Astrocyte of the hippocampus (primary cell): ENCODE data around the gene MTUS2.
"Not testable (repeated sequence)": the region's sequence is repeated elsewhere in the genome, so short reads cannot be mapped to it uniquely, and the experiment has no call there.

Source experiments
- DNase-seq: peaks from one replicate; pipeline ENCODE4 v3.0.0; 2011; ENCODE audit warnings: low read depth, low spot score

The MTUS2 gene

GRCh38 chr13:29161676-29162075 lies 341.5 kb downstream of the MTUS2 start:
- no peak for DNase-seq

- DNase-seq: peak; percentile 1
Measured at GRCh38 chr13:29162638-29163235, 342.6 kb downstream of the MTUS2 start.

- no peak for DNase-seq
Measured at GRCh38 chr13:29164116-29164515, 344.0 kb downstream of the MTUS2 start.

GRCh38 chr13:29165216-29165615 lies 345.1 kb downstream of the MTUS2 start:
- no peak for DNase-seq

GRCh38 chr13:29165840-29166239 lies 345.7 kb downstream of the MTUS2 start:
- DNase-seq: no peak

GRCh38 chr13:29170436-29171082 lies 350.4 kb downstream of the MTUS2 start:
- DNase-seq: no peak

DNA sequence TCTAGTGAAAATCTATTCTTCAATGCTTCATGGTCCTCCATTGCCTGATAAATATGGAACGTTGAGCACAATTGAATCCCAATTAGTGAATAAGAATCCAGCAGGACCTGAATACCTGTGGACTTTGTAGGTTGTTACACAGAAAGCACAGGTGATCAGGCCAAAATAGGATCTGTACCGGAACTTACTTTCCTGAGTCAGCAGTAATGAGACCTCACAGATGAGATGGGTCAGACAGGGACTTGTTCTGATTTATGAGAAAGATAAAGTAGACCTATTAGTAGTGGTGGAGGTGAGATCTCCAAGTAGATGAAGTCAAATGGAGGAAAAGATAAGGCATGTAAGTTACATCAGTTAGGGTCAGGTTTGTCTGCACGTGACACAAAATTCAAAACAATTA lies 351.1 kb downstream of the MTUS2 start:
- no peak for DNase-seq

- no peak for DNase-seq
Measured at GRCh38 chr13:29174093-29174492, 354.0 kb downstream of the MTUS2 start.

DNA sequence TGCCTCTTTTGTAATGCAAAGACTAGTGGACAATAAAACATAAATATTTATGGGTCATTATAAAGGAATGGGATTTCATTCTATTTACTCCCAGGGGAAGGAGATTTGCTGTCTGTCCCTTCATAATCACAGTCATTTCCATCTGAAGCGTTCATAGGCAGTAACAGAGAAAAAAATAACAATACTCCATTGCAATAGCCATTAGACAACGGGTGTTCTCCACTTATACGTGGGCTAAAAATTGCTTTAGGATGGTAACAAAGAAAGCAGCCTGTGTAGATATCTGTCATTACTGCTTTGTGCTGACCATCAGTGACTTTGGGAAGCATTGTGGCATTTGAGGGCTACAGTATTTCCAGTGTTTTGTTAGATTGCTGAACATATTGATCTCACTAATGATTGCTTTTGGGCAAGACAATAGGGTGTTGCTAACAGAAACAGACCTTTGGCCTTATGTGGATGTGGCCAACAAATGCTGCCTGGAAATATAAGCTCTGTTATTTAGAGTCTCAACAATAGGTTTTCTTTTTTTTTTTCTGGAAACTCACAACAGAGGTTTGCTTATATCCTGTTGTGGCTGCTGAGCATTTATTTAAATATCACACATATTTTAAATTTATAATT lies 355.2 kb downstream of the MTUS2 start:
- no peak for DNase-seq

- no peak for DNase-seq
Measured at GRCh38 chr13:29180055-29180454, 359.9 kb downstream of the MTUS2 start.

GRCh38 chr13:29182216-29182615 lies 362.1 kb downstream of the MTUS2 start:
- no peak for DNase-seq

- no peak for DNase-seq
Measured at GRCh38 chr13:29185926-29186325, 365.8 kb downstream of the MTUS2 start.

DNA sequence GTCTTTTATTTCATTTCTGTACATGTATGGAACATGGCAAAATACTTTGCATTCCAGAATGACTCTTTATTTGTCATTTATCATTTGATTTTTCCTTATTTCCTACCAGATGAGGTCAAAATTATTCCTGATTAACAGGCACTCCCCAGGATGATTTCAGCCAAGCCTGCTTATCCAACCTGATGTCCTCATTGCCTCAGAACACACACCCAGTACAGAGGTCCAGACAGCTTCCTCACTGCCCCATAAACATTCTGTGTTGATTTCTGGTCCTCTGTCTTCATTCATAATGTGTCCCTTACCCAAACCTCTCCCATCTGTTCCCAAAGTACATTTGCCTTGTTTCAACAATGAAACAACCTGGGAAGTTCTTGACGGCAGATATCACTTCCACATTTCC lies 367.4 kb downstream of the MTUS2 start:
- DNase-seq: no peak

DNA sequence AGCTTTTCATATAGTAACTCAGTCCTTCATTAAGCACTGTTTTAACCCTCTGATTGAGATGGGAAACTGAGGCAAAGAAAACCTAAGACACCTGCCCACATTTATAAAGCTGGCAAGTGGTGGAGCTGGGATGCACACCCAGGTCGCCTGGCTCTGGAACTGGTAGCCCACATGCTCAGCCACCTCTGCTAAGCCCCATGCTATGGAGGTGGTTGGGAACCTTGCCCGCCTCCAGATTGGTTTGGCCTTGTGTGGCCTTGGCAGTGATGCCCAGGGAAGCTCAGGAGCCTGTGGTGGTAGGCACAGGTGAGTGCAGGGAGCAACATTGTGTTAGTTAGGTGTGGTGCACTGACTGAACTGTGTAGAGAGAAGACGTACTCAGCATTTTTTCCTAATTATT lies 370.2 kb downstream of the MTUS2 start:
- DNase-seq: no peak

DNA sequence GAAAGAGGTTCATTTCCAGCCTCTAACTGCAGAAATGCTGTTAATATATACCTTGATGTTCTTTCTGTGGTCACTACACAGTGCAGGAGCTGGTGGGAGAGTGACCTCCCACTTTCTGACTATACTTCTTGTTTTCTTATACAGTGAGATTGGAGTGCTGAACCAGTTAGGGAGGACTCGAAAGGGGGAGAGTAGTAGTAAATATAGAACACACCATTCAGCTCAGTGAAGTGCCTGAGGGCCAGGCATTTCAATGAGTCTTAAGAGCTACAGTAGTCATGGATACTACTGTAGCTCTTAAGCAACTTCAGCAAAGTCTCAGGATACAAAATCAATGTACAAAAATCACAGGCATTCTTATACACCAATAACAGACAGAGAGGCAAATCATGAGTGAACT lies 372.9 kb downstream of the MTUS2 start:
- DNase-seq: no peak

DNA sequence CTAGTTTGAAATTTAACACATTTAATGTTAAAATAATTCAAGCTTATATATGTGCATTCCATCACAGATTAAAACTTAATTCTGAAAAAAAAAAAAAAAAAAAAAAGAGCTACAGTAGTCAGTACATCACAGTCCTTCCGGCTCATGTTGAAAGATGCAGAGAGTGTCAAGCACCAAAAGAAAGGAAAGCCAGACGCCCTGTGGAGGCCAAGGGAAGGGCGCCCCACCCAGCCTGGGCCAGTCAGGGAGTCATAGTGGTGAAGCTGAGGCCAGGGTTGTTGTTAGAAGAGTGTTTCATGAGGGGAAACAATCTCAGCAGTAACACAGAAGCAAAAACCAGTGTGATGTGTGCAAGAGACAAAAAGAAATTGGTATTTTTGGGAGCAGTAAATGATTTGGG lies 375.3 kb downstream of the MTUS2 start:
- no peak for DNase-seq

DNA sequence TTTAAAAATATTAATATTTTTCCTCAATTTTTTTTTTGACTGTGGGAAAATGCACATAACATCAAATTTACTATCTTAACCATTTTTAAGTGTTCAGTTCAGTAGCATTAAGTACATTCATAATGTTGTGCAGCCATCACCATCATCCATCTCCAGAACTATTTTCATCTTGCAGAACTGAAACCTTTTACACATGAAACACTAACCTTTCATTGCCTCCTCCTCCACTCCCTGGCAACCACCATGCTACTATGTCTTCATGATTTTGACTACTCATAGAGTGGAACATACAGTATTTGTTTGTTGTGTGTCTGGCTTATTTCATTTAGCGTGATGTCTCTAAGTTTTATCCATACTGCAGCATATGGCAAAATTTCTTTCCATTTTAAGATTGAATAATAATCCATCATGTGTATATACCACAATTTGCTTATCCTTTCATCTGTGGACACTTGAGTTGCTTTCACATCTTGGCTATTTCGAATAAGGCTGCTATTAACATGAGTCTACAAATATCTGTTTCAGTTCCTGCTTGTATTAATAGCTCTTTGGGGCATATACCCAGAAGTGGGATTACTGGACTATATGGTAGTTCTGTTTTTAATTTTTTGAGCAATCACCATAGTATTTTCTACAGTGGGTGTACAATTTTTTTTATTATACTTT lies 376.4 kb downstream of the MTUS2 start:
- no peak for DNase-seq

- not testable (repeated sequence) for DNase-seq
Measured at GRCh38 chr13:29202753-29203152, 382.6 kb downstream of the MTUS2 start.

- no peak for DNase-seq
Measured at GRCh38 chr13:29204651-29205050, 384.5 kb downstream of the MTUS2 start.

DNA sequence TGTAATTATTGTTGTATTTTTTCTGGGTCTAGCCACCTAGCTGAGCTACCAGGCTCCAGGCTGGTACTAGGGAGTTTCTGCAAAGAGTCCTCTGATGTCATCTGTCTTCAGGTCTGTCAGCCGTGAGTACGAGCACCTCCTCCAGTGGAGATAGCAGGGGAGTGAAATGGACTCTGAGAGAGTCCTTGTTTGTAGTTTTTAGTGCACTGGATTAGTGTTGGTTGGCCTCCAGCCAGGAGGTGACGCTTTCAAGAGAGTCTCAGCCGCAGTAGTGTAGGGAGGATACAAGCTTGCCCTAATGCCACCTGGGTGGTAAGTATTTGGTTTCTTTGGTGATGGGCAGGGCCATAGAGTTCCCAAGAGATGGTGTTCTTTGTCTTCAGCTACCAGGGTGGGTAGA lies 390.5 kb downstream of the MTUS2 start:
- no peak for DNase-seq

- not testable (repeated sequence) for DNase-seq
Measured at GRCh38 chr13:29211162-29211561, 391.0 kb downstream of the MTUS2 start.

DNA sequence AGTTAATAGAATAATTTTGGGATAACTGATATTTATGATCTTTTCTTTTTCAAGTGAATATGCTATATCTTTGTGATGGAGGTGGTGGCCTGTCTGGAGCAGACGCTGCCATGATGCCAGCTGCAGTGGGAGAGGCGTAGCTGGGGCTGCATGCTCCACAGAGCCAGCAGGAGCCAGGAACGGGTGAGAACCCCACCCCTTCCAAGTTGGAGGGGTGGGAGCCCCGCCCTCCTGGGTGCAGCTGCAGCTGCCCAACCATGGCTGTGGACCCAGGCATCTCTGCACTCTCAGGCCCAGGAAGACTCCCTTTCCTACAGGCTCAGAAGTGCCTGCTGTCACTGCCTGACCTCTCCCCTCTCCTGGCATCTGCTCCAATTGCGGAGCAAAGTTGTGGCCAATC lies 402.3 kb downstream of the MTUS2 start:
- DNase-seq: no peak

- no peak for DNase-seq
Measured at GRCh38 chr13:29224206-29224605, 404.1 kb downstream of the MTUS2 start.
